NCI-H510A treated with DMSO at 0.1 percent for 48 hours (cell line): ENCODE data around the gene MAB21L1.

Experiments
- DNase-seq: peaks from one replicate; lab custom pipeline; 2025; lab: John Stamatoyannopoulos, UW

MAB21L1 gene

DNA sequence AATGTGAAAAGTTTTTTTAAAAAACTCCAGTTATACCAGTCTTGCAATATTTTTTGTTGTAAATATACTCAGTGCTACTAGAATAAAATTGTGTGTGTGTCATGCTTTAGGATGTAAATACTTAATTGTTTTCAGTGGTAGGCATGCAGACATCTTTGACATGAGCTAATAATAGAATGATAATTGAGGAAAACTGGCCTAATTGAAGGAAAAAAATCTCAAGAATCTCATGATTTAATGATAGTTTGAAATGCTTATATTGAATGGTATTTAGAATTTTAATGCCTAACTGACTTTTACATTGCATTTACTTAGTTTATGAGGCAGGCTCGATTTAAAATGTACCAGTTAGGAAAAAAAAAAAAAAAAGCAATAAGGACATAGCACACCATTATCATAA, 3.2 kb upstream of the MAB21L1 start:
- no peak for DNase-seq

DNA sequence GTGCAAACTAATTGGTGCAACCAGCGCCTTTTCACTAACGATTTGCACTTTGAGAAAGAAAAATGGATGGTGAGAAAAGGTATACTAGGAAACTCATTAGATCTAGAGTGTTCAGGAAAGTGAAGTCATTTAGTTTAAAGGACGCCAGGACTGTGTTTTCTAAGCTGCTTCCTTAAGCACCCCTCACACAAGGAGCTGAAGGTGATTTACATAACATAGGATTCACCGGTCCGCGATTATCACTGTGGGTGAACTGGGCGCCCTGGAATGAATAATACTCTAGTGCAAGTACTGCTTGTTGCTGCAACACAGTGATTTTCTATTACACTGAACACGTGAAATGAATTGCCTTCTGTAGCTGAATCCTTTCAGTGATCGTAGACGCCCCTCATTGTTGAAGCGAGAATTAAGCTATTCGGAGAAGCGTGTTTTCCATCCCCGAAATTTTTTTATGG, 2.6 kb upstream of the MAB21L1 start:
- no peak for DNase-seq

DNA sequence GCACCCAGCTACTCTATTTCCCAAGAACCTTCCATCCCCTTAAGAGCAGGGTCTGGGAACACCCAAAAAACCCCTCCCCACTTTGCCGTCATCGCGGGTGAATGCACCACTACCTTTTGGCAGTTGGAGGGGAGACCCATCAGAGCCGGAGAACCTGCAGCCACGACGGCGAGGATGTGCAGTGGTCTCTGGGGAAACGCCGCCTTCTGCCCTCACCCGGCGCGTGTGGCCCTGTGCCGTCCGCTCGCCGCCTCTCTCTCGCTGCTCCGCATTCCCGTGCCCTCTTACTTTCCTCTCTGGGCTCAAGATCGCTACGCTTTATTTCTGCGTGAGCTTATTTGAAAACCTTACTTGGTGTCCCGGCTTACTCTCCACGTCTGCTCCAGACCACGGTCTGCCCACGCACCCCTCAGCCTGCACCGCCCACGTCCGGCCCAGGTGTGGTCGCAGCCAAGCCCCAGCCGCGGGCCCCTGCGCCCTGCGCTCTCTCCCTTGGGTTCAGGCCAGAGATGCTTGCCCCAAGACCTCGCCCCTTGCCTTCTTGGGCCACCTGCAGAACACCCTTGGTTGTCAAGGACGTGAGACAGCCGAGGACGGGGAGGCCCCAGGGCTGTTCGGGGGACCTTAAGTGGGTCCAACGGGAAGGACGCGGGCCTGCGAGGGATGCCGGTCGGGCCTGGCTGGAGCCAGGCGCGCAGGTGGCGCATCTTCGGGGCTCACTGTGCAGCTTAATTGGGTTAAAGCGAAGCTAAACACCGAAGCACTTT, 2.0 kb upstream of the MAB21L1 start:
- DNase-seq, result no peak

DNA sequence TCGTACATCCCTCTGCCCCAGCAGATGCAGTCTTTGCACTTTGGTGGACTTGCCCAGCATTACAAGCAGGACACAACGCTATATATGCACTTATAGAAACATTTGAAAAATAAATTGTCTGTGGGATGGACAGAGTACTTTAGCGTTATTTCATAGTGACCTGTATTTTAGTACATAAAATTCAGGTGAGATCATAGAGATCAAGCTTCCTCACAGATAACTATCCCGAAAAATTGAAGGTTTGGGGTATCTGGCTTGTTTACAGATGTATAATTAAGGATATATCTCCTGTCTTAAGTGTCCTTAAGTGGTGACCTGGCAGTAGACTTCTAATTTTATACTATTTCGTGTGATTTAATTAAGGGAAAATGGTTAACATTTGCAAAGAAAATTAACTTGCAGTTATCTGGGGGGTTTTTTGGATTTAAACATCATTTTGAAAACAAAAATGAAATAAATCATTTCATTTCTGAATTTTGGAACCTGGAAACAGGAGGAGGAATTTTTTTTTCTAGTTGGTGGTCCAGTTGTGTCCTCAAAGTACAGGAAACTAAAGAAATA, 977 bp upstream of the MAB21L1 start:
- no peak for DNase-seq

DNA sequence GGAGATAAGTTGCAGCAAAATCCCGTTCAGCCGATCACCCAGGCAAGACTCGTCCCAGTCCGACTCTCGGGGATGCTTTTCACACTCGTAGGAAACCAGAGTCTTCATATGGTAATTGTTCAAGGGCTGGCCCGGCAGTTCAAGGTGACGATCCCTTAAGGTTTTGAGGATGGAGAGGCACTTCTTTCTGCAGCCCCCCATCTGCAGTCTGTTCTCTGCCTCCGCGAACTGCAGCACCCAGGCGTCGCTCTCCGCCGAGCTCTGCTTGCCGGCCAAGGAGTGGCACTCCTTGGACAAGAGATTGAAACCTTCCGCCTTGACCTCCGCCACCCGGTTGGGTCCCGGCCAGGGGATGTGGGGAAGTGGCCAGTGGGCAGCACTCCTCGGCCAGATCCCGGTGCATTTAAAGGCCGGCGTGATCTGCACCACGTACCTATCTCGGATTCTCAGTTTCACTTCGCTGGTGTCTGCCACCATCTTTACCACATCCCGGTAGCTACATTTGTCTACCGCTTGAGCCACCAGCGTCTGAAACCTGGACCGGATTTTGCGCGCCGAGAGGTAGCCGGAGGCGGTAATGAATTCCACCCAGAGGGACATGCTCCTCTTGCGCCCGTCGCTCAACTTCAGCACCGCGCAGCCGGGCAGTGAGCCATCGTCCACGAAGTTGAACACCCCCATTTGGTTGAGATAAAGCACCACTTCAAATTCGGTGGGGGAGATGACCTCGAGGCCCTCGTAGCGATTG, 1.1 kb downstream of the MAB21L1 start:
- DNase-seq, result no peak

DNA sequence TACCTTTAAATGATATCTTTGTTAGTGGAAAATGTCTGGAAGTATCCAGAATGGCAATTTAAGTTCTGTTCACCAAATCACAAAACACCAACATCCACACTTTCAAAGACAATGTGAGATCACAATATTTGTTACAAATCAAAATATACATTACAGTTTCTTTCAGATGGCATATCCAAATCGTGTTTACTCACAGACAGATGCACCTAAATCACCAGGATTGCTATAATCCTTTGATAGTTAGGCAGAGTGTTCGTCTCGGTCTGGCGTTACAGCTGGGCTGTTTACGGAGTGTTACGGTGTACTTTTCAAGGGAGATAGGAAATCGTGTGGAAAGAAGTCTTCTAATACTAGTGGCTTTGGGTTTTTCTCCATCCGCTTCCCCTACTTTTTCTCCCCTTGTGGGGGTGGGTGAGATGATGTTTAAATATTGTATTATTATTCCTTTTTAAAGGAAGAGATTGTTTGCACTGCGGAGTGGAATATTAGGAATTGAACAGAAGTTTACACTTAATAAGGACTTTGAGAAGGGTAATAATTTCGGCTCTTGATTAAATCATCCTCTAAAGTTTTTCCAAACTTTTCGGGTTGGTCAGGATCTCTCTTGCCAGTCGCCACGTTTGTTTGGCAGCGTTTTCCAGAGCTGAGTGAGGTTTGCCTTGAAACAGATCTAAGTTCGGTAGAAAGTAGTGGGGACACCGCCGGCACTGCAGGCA, 1.8 kb downstream of the MAB21L1 start:
- no peak for DNase-seq

DNA sequence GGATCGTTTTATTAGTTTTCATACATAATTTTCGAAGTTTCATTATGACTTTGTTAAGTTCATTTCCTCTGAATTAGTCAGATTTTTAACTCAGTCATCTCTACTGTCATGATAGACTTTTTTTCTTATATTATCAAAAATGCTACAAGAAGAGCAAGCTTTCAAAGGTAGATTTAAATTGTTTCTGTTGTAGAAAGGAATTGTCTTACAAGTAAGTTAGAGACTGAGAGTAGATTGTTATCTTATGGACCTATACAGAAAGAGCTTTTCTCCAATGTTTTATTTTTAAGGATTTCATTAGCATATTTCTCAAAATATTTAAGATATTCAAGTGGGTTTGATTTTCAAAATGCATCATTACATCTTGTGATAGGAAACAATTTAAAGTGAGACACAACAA, 2.7 kb downstream of the MAB21L1 start:
- DNase-seq, result no peak

DNA sequence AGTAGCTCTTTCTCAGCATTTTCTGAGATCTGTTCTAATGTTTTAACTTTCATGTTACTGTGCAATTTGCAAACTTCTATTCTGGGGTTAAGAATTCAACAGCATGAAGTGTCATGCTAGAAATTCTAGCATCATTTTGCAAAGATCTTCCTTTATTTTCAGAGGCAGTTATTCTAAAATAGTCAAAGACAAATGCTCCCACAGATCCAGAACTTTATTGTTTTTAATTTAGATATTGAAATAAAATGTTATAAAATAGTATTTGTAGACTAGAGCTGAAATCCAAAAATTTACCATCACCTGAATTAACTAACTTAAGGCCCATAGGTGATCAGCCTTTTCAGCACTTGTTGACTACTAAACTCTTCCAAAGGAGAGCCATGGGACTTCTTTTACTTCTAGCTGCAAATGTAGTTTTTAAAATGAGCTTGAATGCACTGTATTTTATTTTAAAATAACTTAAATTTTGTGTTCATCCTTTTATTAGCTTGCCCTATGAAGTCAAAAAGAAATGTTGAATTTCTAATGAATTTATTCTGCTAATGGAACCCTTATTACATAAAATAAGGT, 3.2 kb downstream of the MAB21L1 start:
- DNase-seq, result no peak

DNA sequence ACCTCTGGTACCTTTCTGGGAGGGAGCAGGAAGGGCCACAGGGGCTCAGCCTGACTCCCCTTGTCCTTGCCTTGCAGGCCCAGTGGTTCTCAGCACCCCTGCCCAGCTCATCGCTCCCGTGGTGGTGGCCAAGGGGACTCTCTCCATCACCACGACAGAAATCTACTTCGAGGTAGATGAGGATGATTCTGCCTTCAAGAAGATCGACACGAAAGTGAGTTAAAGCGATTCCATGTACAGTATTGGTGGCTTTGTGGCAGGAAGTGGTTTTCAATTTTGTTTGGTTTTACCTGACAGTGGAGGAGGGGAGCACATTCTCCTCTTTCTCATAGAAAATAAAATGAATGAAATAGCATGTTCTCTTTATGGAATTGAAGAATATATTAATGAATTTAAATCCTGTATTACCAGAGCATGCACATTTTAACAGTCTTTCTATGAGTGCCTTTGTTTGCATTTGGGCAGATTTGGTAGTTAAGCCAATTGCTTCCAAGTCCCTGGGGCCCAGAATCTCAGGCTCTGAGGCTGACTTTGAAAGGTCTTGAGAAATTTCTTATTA, 4.1 kb downstream of the MAB21L1 start:
- DNase-seq, result no peak

DNA sequence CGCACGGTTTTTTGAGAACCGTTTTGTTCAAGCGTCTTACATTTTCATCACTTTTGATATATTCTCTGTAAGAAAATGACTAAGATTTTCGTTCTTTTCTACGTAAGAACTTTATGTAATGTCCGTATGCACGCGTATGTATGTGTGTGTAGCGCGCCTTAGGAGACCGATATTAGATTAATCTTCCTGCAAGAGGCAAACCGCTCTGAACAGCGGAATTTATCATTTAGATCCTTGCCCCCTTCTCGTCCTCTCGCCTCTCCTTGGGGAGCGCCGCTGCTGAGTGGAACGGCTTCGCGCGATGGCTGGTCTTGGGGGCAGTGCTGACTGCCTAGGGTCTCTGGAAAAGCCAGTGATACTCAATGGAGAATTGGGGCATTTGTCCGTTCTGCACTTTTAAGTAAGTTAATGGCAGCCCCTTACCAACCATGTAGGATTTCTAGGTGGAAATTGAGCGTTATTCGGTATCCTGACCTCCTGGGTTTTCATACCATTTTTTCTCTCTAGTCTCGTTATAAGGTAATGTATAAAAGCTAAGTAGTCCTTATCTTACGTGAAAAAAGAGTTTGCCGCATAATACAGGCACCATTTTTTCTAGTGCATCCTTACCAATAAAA, 4.7 kb downstream of the MAB21L1 start:
- DNase-seq, result no peak

DNA sequence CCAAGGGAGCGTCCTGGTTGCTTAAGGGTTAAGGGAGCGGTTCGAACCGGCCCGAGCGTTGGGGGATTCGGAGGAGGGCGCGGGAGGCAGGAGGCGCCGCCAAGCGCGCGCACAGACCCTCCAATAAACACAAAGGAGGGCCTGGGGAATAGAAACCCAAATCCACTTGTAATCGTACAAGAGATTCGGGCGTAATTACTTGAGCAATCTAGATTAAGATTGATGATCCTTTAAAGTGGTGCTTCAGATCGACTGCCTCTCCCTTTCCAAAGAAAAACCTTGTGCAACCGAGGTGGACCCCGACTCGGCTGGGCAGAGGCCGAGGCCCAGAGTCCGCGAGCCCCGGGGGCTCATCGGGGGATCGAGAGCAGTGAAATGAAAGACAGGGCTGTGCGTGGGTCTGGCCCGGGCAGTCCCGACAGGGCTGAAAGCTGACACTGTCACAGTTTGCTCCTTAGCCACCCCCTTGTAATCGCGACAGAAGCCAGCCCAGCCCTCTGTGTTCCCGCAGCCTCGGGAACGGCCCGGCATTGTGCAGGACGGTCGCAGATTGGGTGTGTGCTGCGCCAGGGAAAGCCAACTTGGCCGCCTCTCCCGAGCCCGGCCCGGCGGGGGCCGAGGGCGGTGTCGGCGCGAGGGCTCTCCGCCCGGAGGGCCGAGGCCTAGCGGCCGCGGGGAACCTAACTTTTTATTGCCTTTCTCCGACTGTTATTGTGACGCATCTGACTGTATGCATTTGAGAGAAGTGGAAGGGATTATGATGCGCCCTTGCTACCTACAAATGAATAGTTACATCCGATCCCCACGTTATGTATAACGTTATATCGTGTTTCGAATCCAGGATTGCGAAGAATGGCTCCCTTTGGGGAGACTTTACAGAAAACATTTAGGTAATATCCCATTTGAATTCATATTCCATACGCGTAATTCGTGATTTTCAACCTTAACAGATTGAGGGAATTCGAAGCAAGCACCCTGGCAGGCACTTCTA, 5.5 kb downstream of the MAB21L1 start:
- no peak for DNase-seq

DNA sequence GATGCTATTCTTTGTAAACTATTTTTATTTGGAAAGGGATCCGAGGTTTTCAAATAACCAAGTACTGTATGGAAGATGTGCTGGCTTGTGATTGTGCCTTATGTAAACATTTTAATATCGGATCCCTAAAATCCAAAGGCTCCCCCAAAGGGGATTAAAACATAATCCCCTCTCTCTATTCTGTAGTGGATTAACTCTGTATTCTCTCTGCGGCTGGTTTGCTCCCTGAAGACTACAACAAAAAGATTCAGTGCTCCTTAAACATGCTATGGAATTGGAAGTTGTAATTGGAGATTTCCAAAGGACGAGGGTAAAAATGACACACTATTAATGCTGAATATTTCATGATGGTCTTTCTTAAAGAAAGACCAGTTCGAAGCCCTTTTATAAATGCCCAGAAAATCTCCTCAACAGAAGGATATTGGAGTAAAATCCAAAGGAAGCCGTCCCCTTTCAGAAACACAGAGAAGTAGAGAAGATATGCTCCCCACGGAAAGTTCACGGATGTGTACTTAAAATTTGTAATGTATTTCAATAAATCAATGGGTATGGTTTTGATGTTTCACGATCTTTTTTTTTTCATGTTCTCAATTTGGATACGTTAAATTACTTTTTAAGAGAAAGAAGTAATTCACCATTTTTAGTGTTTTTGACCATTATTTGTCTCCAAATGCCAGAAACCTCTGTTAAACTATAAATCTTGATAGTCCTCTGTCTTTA, 6.5 kb downstream of the MAB21L1 start:
- no peak for DNase-seq

DNA sequence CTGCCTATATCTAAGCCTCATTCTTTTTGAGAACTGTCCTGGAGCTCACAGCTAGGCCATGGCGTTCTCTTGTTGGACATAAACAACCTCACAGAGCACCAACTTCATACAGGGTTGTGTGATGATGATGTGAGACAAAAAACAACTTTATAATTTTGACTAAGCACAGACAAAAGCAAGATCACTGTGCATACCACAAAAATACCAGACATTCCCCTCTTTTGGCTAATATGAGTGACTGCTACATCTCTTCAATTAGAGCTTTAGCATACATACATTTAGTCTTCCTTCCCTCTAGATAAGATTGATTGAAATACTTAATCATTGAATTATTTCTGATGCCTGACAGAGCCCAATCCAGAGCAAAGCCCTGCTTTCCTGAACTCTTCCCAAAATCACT, 8.3 kb downstream of the MAB21L1 start:
- DNase-seq, result no peak

DNA sequence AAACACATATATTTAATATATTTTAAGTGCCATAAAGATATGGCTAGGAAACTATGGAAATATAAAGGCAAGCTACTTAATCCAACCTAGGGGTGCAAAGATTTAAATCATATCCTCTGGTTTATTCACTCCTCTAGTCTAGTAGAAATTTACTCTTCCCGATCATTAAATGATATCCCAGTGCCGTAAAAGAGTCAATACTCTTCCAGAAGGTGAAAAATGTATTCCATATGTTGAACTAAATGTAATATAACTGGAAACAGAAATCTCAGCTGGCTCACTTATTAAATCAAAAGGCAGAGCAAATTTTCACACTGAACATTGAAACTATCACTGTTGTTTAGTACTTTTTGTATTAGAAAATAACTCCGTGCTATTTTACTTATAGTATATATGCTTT, 11.1 kb downstream of the MAB21L1 start:
- no peak for DNase-seq

DNA sequence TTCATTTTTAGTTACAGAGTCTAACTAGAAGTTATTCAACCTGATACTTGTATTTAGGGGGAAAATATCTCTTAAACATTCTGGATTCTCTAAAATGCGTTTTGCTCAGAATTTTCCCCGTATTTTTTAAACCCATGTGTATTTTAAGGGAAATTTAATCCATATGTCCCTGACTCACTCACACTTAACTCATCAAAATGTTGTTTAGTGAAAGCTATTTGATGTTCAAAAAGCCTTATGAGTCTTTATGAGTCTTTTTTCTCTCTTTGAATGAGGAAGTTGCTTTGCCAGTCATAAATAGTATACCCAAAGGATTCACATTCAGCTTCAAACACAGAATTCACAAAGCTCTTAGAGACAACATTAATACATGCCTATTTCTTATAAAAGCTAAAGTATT, 16.4 kb downstream of the MAB21L1 start:
- DNase-seq, result no peak

DNA sequence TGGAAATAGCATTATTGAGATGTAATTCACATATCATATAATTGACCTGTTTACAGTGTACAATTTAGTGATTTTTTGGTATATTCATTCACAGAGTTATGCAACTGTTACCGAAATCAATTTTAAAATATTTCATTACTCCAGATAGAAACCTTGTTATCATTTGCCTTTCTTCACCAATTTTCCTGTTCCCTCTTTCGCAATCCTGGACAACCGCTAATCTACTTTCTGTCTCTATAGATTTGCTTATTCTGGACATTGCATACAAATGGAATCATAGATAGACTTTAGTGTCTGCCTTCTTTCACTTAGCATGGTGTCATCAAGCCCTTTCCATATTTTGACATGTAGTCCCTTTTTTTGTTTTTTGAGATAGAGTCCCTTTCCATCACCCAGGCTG, 19.2 kb downstream of the MAB21L1 start:
- no peak for DNase-seq

DNA sequence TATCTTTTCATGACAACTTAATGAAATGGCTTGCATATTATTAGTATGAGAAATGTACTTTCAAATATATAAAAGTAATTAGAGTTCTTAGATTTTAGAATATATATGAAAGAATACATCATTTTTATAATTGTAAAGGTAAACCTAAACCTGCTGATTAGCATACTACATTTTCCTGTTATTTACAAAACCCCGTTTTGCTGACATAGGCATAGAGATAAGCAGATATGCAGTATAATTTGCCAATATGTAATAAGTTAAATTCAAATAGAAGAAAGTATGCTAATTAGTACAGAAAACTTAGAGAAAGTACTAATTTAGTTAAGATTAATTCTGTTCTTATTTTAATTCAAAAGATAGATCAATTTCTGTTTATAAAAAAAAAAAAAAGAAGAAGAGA, 21.5 kb downstream of the MAB21L1 start:
- DNase-seq, result no peak

DNA sequence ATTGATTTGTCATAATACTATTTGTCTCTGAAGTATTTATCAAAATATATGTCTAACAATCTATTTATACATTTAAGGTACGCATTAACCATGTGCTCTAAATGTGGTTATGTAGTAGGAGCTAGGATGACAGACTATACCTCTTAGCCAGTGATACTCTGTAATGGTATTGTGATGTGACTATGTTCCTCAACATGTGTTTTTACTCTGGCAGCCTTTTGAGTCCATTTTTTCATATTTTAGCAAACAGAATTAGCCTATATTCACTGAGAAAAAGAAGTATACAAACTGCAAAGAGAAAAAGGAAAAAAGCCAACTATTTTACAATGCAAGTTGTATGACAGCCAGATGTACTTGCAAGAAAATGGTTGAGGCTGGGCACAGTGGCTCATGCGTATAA, 26.7 kb downstream of the MAB21L1 start:
- DNase-seq, result no peak

DNA sequence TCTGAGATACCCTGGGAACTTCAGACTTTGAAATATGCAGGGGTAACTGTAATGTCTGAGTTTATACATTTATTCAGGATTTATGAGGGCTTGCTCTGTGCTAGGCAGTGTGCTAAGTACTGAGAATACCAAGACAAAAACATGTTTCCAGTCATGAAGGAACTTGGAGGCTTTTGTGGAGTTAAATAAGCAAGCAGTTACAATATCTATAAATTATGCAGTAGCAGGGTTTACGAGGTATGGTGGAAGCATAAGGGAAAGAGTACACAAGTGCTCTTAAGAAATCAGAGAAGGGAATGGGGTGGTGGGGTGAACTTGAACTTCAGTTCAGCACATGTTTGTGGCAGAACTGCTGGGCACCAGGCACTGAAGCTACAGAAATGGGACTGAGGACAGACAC, 28.0 kb downstream of the MAB21L1 start:
- no peak for DNase-seq
